Measurements from ENCODE around the gene MARK4.
"Not testable (repeated sequence)": the region's sequence is repeated elsewhere in the genome, so short reads cannot be mapped to it uniquely, and the experiment has no call there.

MARK4 gene

DNA sequence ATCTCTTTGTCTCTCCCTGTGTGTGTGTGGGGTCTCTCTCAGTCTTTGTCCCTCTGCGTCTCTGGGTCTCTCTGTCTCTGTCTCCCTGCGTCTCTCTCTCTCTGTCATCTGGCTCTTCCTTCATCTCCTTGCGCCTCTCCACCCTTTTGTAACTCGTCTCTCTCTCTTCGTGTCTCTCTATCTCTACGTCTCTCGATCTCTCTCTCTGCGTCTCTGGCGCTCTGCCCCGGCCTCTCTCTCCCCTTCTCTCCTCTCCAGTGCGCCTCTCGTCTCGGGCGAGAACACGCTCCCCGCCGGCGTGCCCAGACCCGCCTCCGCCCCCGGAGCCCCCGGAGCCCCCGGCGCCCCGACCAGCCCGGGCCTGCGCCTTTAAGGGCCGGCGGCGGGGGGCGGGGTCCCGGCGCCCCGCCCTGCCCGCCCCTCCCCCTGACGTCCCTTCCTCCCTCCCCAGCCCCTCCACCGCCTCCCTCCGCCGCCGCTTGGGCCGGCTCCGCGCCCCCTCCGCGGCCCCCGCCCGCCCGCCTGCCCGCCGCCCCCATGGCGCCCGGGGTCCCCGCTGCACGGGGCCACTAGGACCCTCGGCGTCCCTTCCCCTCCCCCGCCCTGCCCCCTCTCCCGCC, at the start of gene MARK4:
MARK4 (plus strand) TSS at position 440 of the 620 bp plus-strand sequence. CDS start 318 bp downstream, outside the sequence.
- DNase-seq: peak; percentile 20 to 61

DNA sequence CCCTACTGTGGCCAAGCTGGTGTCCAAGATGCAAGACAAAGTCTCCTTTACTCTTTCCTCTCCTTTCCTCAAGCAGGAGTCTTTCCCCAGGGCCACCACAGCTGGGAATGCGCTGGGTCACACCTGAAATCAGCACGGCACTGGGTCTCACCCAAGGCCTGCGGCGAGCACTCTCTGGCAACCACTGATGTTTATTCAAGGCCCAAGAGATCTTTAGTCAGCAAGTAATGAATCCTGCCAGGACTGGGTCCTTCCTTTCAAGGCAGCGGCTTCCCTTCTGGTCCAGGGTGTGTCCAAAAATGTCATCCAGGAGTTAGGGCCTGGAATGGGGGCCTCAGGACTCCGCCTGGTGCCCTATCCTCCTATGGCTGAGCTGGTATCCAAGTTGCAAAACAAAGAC, 48.4 kb upstream of the MARK4 start:
- no peak for DNase-seq

DNA sequence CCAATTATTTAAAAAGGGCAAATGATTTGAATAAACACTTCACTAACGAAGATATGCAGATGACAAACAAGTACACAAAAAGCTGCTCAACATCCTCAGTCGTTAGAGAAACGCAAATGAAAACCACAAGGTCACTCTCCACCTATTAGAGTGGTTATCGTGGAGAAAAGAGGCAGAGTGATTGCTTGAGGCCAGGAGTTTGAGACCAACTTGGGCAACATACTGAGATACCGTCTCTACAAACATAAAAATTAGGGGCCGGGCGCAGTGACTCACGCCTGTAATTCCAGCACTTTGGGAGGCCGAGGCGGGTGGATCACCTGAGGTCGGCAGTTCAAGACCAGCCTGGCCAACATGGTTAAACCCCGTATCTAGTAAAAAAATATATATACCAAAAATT, 45.3 kb upstream of the MARK4 start:
- DNase-seq: no peak

DNA sequence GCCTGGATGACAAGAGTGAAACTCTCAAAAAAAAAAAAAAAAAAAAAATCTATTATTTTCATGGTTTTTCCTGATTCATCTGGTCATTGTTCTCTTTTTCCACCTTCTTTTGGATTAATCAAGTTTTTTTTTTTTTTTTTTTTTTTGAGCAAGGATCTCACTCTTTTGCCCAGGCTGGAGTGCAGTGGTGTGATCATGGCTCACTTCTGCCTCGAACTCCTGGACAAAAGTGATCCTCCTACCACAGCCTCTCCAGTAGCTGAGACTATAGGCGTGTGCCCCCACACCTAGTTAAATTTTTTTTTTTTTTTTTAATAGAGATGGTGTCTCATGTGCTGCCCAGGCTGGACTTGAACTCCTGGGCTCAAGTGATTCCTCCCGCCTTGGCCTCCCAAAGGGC, 44.7 kb upstream of the MARK4 start:
- DNase-seq: no peak

DNA sequence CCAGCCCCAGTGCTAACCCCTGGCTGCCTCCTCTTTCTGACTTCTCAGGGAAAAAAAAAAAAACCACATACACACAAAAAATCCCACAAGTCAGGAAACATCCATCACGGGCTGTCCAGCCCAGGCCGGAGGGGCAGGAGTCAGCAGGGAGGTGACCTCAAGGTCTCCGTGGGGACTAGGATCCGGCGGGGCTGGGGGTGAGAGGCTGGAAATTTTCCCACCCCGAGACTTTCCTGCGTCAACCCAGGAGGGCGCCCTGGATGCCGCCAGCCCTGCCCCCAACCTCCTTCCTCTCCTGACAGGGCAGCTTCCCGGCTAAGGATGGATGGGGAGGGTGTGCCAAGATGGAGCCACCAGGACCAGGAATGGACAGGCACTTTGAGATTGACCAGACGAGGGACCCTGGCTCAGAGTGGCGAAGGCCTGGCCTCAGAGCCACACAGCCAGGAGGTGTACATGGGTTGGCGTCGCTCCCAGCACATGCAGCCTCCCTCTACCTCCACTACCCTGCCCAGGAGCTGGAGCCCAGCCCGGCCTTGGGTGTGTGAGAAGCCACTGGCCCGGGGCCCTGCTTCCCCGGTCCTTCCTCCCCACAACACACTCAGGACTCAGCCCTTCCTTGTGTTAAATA, 39.2 kb upstream of the MARK4 start:
- no peak for DNase-seq

DNA sequence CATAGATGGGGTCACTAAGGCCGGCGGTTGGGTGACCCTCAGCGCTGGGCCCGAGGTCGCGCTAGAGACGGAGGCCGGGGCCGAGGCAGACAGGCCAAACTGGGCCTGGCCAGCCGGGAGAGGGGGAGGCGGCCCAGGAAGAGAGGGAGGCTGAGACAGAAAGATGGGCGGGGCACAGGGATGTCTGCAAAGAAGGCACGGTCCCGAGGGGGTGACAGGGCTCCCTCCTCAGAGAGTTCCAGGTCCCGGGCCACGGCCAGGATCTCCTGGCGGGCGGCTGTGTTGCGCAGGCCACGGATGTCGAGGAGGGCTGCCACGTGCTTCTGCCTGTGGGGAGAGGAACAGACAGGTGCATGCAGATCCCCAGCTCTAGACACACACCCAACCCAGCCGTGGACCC, 38.0 kb upstream of the MARK4 start:
- DNase-seq: no peak

DNA sequence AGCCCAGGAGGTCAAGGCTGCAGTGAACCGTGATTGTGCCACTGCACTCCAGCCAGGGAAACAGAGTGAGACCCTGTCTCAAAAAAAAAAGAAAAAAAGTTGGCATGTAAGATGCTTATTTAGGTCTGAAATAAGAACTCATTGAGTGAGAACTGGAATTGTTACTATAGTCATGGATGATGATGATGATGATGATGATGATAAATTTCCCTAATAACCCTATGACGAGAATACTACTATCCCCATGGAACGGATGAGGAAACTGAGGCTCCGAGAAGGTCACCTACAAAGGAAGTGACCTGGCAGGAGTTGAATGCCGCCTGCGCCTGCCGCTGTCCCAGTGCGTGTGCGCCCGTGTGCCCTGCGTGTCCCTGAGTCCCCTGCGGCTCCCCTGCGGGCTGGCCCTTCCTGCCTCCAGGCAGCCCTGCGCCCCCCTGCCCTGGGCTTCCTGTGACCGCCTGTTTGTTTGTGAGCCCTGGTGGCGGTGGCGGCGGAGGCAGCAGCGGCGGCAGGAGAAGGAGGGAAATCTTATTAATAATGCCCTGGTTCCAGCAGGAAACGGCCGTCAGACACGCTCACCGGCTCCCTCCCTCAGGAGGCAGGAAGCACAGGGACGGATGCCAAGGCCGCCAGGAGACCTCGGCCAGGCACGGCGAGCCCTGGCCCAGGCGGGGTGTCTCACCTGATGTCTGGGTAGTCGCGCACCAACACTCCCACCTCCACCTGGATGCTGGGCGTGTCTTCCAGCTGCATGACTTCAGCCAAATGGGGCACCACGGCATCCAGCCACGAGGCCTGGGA, 35.5 kb upstream of the MARK4 start:
- peak in 1 of 2 experiments; percentile 36 for DNase-seq

- no peak for DNase-seq
Observed at GRCh38 chr19:45216667-45217066, 34.4 kb upstream of the MARK4 start.

DNA sequence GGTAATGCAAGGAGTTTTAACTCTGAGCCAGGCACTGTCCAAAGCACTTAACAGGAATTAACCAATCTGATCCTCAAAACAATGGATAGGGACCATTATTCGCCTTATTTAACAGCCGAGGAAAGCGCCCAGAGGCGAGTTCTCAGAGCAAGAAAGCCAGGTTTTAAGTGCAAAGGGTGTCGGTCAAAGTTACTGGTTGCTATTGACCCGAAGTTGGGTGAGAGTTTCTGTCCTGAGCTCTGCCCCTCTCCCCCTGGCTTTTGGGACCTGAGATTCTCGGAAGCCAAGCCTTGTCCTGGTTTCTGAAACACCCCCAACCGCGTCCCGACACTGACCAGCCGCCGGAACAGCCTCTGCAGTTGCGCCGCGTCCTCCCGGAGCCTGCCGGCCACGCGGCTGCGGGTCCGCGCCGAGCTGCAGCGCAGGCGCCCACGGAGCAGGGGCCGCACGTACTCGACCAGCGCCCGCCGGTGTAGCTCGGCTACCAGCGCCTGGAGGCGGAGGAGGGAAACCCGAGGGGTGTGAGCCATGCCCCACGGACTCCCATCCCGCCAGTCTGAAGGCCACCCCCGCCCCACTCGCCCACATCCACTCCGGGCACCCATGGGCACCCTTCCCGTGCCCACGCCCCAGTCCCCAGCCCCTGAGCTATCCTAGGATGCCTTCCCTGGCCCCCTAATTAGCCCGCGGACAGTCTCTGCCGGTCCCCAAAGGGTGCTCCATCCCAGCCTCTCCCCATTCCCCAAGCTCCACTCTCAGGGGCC, 33.7 kb upstream of the MARK4 start:
- peak in 1 of 2 experiments; percentile 33 for DNase-seq

- DNase-seq: no peak
Observed at GRCh38 chr19:45217957-45218334, 33.1 kb upstream of the MARK4 start.

DNA sequence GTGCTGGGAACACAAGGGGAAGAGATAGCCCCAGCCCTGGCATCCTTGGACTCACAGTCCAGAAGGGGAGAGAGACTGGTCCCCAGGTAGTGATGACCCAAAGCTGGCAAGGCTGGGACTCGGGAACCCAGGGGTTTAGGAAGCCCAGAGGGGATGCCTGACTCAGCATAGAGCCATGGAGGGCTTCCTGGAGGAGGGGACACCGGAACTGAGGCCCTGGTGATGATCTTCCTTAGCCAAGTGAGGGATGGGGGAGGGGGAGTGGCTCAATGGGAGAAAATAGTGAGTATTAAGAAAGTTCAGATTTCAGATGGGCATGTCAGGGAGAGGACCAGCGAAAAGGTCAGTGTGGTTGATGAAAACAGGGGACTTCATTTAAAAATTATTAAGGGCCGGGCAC, 32.6 kb upstream of the MARK4 start:
- no peak for DNase-seq

DNA sequence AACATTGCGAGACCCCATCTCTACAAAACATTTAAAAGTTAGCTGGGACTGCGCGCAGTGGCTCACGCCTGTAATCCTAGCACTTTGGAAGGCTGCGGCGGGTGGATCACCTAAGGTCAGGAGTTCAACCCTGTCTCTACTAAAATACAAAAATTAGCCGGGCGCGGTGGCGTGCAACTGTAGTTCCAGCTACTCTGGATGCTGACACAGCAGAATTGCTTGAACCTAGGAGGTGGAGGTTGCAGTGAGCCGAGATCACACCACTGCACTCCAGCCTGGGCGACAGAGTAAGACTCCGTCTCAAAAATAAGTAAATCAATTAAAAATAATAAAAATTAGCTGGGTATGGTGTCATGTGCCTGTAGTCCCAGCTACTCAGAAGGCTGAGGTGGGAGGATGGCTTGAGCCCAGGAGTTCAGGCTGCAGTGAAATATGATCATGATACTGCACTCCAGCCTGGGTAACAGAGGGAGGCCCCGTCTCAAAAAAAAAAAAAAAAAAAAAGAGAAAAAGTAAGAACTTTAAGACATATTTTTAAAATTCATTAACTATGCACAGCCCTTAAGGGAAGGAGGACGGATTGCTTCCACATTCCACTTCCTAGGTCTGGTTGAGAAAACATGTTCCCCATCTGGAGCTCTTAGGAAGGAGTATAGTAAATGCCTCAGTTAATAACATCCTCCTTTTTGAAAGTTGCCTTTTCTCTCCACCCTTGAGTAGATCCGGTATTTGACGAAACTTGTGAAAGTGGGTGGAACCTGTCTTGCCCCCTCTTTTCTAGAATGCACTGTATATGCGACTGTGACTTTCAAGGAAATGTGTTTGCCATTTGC, 31.9 kb upstream of the MARK4 start:
- DNase-seq: no peak

- DNase-seq: no peak
Observed at GRCh38 chr19:45222724-45223123, 28.3 kb upstream of the MARK4 start.

DNA sequence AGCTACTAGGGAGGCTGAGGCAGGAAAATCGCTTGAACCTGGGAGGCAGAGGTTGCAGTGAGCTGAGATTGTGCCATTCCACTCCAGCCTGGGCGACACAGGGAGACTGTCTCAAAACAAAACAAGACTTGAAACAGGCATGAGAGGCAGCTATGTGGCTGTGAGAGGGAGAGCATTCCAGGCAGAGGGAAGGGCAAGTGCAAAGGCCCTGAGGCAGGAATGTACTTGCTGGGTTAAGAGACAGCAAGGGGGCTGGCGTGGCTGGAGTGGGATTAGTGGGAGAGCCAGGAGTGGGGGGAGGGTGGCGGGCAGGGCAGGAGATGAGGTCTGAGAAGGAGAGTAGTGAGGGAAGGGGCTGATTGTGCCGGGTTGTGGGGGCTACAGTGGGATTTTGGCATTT, 27.2 kb upstream of the MARK4 start:
- no peak for DNase-seq

- DNase-seq: no peak
Observed at GRCh38 chr19:45224645-45225044, 26.4 kb upstream of the MARK4 start.

DNA sequence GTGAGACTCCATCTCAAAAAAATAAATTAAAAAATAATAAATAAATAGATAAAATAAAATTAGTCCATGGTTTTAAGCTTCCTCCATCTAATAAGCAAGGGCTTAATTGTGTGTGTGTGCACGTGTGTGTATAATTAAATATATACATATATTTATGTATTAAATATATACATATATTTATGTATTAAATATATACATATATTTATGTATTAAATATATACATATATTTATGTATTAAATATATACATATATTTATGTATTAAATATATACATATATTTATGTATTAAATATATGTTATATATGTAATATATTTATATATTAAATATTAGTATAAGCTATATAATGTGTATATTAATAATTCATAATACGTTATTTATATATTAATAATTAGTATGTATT, 22.0 kb upstream of the MARK4 start:
- DNase-seq: not testable (repeated sequence)

GRCh38 chr19:45231891-45232290, 19.2 kb upstream of the MARK4 start:
- DNase-seq: no peak

GRCh38 chr19:45234089-45234869, 16.8 kb upstream of the MARK4 start:
- peak in 1 of 2 experiments; percentile 12 for DNase-seq

DNA sequence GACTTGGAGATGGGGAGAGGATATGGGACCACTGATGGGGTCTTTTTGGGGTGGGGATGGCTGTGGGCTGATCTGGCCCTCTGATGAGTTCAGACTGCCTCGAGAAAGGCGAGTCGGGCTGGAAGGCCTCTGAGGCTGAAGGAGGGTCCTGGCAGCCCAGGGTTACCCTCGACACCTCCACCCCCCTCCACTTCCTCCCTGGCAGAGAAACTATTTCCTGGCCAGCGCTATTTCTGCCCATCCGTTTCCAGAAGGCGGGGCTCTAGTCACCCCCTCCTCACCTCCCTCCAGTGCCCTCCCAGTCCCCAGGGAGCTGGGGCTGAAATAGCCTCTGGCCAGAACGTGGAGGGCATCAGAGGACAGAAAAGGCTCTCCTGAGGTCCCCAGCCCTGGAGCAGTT, 15.6 kb upstream of the MARK4 start:
- no peak for DNase-seq

DNA sequence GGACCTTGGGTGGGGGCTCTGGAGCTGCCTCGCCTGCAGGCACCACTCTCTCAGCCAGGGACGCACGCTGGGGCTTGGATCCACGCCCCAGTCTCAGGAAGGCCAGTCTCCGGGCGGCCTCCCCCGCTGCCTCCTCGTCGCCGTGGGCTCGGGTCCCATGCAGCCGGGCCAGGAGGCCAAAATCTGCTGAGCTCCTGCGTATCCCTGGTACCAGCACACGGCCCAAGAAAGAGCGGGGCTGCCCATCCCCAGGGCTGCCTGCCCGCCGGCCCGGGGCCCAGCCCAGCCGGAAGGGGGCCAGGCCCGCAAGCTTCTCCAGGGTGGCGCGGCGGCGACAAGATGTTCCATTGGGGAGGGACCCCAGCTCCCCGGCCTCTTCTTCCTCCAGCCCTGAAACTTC, 12.5 kb upstream of the MARK4 start:
- no peak for DNase-seq

- DNase-seq: no peak
Observed at GRCh38 chr19:45243144-45243732, 7.8 kb upstream of the MARK4 start.

All from NCI-H526 (cell line).